ENCODE results near the gene TSSK6. TPM values are rescaled to one million over a fixed set of nuclear protein-coding genes. Genes with fewer than 3 reads are reported as not detected.

Gene TSSK6
- total RNA-seq, 4 donors from 2014 or later = 1.9 to 3.8 (median 3.0) TPM

DNA sequence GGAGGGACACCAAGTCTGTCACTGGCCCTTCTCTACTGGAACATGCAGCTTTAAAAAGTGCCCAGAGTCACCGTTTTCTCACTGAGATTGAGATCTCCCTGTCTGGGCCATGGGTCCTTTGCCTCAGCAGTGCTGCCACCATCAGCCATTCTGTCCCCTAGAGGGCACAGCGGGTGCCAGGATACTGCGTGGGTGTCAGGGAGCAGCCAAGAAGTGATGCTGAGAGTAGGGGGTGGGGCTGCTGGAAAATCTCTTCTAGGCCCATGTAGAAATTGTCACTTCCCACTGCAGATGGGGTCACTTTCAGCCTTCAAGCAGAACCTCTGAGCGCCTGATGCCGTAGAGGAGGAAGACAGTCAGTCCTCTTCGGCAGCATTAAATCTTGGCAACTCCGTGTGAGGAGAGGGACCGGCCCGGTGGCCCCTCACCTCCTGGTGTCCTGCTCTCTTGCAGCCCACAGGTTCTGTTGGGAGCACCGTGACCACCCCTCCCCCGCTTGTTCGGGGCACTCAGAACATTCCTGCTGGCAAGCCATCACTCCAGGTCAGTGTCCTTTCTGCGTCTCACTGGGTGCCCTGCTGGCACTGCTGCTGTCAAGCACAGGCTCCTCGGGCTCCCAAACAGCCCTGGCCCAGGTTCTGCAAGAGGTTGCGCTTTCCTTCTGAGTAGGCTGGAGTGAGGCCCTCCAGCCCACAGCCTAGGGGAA, 21.4 kb downstream of the TSSK6 start:
- Histone ChIP-seq H3K27ac (no peak overlapping the region), H3K27me3 (no peaks in the 10 kb centered on the region), H3K4me3 (no peak overlapping the region), H3K9me3 (no peaks in the 10 kb centered on the region), H3K36me3 (peaks cover 73% of the 10 kb centered on the region), H3K4me1 (peaks cover 18% of the 10 kb centered on the region)
- peak in 1 of 2 donors; percentile 58 for DNase-seq (ENCODE audit: low spot score in 2 of 2)
- TF ChIP-seq EP300 (IDR thresholded peaks at IDR 0.05) (no peak), POLR2A (IDR thresholded peaks at IDR 0.05) (no peak), POLR2AphosphoS5 (IDR thresholded peaks at IDR 0.05) (no peak)
- TF ChIP-seq, protein P1, sequence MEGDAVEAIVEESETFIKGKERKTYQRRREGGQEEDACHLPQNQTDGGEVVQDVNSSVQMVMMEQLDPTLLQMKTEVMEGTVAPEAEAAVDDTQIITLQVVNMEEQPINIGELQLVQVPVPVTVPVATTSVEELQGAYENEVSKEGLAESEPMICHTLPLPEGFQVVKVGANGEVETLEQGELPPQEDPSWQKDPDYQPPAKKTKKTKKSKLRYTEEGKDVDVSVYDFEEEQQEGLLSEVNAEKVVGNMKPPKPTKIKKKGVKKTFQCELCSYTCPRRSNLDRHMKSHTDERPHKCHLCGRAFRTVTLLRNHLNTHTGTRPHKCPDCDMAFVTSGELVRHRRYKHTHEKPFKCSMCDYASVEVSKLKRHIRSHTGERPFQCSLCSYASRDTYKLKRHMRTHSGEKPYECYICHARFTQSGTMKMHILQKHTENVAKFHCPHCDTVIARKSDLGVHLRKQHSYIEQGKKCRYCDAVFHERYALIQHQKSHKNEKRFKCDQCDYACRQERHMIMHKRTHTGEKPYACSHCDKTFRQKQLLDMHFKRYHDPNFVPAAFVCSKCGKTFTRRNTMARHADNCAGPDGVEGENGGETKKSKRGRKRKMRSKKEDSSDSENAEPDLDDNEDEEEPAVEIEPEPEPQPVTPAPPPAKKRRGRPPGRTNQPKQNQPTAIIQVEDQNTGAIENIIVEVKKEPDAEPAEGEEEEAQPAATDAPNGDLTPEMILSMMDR (IDR thresholded peaks at IDR 0.05) = no peak
- 87% methylated on average over 13 of the region's 15 CpGs for WGBS

DNA sequence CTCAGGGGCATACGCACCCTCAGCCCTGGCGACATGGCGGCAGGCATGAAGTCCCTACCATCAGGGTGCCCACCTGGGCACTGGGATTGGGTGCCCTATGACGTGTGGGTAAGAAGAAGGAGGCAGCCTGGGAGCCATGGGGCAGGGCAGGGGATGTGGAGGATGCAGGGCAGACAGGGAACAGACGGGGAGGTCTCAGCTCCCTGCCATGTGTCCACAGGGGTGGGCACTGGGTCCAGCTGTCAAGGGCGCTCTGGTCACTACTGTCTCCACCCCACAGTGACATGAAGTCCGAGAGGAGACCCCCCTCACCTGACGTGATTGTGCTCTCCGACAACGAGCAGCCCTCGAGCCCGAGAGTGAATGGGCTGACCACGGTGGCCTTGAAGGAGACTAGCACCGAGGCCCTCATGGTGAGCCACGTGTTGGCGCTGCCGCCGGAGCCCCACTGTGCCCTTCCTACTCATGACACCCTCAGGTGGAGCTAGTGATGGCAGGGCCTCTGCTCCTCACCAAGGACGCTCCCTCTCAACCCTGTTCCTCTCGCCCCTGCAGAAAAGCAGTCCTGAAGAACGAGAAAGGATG, 23.2 kb downstream of the TSSK6 start:
- peak in 1 of 2 donors; percentile 62 for DNase-seq (ENCODE audit: low spot score in 2 of 2)
- Histone ChIP-seq H3K4me1 (peaks cover 37% of the 10 kb centered on the region), H3K9me3 (no peaks in the 10 kb centered on the region), H3K27me3 (no peaks in the 10 kb centered on the region), H3K4me3 (no peak overlapping the region), H3K36me3 (peaks cover 54% of the 10 kb centered on the region), H3K27ac (no peak overlapping the region)
- 83% methylated on average over 12 of the region's 21 CpGs for WGBS
- TF ChIP-seq POLR2AphosphoS5 (IDR thresholded peaks at IDR 0.05) (no peak), EP300 (IDR thresholded peaks at IDR 0.05) (no peak), POLR2A (IDR thresholded peaks at IDR 0.05) (no peak)
- TF ChIP-seq, protein P1 (IDR thresholded peaks at IDR 0.05) = no peak

DNA sequence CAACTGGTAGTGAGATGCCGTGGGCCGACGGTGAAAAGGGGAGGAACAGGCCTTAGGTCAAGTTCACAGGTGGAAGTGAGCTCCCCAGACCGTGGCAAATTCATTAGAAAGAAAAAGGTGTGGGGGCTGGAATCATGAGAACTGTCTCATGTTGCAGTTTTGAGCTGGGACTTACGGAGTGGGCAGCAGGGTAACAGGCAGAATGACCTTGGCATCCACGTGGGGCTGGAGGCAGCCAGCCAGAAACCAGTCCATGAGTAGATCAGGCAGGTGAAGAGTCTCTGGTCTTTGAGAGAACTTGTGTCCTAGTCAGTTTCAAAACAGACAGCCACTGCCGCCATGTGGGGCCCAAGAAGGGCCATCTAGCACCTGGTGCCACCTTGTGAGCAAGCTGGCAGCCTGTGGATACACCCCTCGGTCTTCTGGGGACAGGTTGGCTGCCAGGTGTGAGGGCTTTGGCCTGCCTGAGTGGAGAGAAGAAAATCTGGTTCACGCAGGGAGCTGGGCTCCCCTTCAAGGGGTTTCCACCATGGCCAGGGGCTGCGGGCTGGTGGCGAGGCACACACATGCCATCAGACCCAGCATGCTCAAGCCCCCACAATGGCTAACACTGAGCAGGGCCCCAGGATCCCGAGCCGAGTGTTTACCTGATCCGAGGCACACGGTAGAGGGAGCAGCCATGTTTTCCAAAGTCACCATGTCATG, 23.9 kb downstream of the TSSK6 start:
- peaks cover 48% of the 10 kb centered on the region for H3K36me3 ChIP-seq
- WGBS = 86% methylated on average over 11 of the region's 15 CpGs

DNA sequence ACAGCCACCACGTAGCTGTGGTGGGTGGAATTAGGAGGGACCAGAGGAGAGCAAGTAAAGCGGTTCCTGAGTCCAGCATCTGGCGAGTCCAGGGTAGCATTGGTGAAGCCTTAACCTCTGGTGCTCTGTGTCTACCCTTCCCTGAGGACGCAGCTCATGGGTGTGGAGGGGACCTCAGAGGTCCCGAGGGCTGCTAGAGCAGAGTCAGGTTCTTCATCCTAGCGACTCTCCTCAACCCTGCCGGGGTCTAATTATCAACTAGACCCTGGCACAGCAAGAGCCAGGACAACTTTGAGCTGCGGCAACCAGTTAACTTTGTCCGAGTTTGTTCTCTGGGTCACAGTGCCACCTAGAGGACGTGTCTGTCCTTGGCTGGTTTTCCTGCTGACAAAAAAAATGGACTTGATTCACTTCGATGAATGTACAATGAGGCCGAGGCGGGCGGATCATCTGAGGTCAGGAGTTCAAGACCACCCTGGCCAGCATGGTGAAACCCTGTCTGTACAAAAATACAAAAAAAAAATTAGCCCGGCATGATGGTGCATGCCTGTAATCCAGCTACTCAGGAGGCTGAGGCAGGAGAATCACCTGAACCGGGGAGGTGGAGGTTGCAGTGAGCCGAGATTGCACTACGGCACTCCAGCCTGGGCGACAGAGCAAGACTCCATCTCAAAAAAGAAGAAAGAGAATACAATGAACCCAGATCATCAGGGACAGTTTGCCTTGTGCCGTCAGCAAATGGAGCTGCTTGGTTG, 25.0 kb downstream of the TSSK6 start:
- Histone ChIP-seq H3K4me1 (peaks cover 53% of the 10 kb centered on the region), H3K27me3 (no peaks in the 10 kb centered on the region), H3K36me3 (peaks cover 38% of the 10 kb centered on the region), H3K27ac (peak overlapping the region; percentile 84), H3K9me3 (no peaks in the 10 kb centered on the region), H3K4me3 (peak overlapping the region; percentile 27)
- TF ChIP-seq POLR2A (IDR thresholded peaks at IDR 0.05) = no peak
- TF ChIP-seq, protein P1 (IDR thresholded peaks at IDR 0.05) = peak; percentile 70 to 73
- TF ChIP-seq POLR2AphosphoS5 (IDR thresholded peaks at IDR 0.05) = peak in 1 of 3 donors; percentile 24
- DNase-seq (ENCODE audit: low spot score in 2 of 2) = peak in 1 of 2 donors; percentile 87
- 42% methylated on average over 11 of the region's 20 CpGs for WGBS

More for the DNA sequence above, 23.9 kb downstream of the TSSK6 start:
- TF ChIP-seq POLR2AphosphoS5 (IDR thresholded peaks at IDR 0.05) (no peak), EP300 (IDR thresholded peaks at IDR 0.05) (no peak), POLR2A (IDR thresholded peaks at IDR 0.05) (no peak)
- TF ChIP-seq, protein P1 (IDR thresholded peaks at IDR 0.05) = no peak
- Histone ChIP-seq H3K27me3 (no peaks in the 10 kb centered on the region), H3K9me3 (no peaks in the 10 kb centered on the region), H3K27ac (no peak overlapping the region), H3K4me3 (no peak overlapping the region), H3K4me1 (peaks cover 44% of the 10 kb centered on the region)
- DNase-seq (ENCODE audit: low spot score in 2 of 2) = peak in 1 of 2 donors; percentile 55
